ENCODE data around the gene ERBB4.
"Not testable (repeated sequence)": the region's sequence is repeated elsewhere in the genome, so short reads cannot be mapped to it uniquely, and the experiment has no call there.

ERBB4 gene

GRCh38 chr2:212124598-212124997, 414.0 kb downstream of the ERBB4 start:
- DNase-seq, result no peak

GRCh38 chr2:212119591-212119990, 419.0 kb downstream of the ERBB4 start:
- DNase-seq, result no peak

- no peak for DNase-seq
Observed at GRCh38 chr2:212117926-212118325, 420.7 kb downstream of the ERBB4 start.

- DNase-seq, result no peak
Observed at GRCh38 chr2:212114489-212114888, 424.1 kb downstream of the ERBB4 start.

GRCh38 chr2:212112401-212112800, 426.2 kb downstream of the ERBB4 start:
- no peak for DNase-seq

- no peak for DNase-seq
Observed at GRCh38 chr2:212109792-212110680, 428.6 kb downstream of the ERBB4 start.

GRCh38 chr2:212109217-212109616, 429.4 kb downstream of the ERBB4 start:
- DNase-seq, result no peak

- DNase-seq, result no peak
Observed at GRCh38 chr2:212107989-212108388, 430.6 kb downstream of the ERBB4 start.

- no peak for DNase-seq
Observed at GRCh38 chr2:212107014-212107413, 431.6 kb downstream of the ERBB4 start.

GRCh38 chr2:212106536-212106935, 432.1 kb downstream of the ERBB4 start:
- not testable (repeated sequence) for DNase-seq

- DNase-seq, result no peak
Observed at GRCh38 chr2:212099658-212100057, 438.9 kb downstream of the ERBB4 start.

GRCh38 chr2:212098966-212099365, 439.6 kb downstream of the ERBB4 start:
- no peak for DNase-seq

GRCh38 chr2:212097001-212097400, 441.6 kb downstream of the ERBB4 start:
- DNase-seq, result peak; percentile 7

- no peak for DNase-seq
Observed at GRCh38 chr2:212089873-212090272, 448.7 kb downstream of the ERBB4 start.

- DNase-seq, result no peak
Observed at GRCh38 chr2:212088353-212088752, 450.2 kb downstream of the ERBB4 start.

- DNase-seq, result no peak
Observed at GRCh38 chr2:212083492-212083891, 455.1 kb downstream of the ERBB4 start.

GRCh38 chr2:212078103-212078502, 460.5 kb downstream of the ERBB4 start:
- no peak for DNase-seq

- no peak for DNase-seq
Observed at GRCh38 chr2:212076456-212076855, 462.1 kb downstream of the ERBB4 start.

GRCh38 chr2:212073360-212073759, 465.2 kb downstream of the ERBB4 start:
- peak; percentile 82 for DNase-seq

GRCh38 chr2:212066546-212066945, 472.1 kb downstream of the ERBB4 start:
- DNase-seq, result no peak

- no peak for DNase-seq
Observed at GRCh38 chr2:212064318-212064717, 474.3 kb downstream of the ERBB4 start.

GRCh38 chr2:212052412-212053159, 486.0 kb downstream of the ERBB4 start:
- DNase-seq, result no peak

- no peak for DNase-seq
Observed at GRCh38 chr2:212050871-212051270, 487.7 kb downstream of the ERBB4 start.

GRCh38 chr2:212042562-212042961, 496.0 kb downstream of the ERBB4 start:
- no peak for DNase-seq

All from NCI-H146 (cell line).